ENCODE results near the gene COX17.
A peak's percentile ranks its signal among the peaks of the same experiment; 100 is the strongest.

Gene COX17

DNA sequence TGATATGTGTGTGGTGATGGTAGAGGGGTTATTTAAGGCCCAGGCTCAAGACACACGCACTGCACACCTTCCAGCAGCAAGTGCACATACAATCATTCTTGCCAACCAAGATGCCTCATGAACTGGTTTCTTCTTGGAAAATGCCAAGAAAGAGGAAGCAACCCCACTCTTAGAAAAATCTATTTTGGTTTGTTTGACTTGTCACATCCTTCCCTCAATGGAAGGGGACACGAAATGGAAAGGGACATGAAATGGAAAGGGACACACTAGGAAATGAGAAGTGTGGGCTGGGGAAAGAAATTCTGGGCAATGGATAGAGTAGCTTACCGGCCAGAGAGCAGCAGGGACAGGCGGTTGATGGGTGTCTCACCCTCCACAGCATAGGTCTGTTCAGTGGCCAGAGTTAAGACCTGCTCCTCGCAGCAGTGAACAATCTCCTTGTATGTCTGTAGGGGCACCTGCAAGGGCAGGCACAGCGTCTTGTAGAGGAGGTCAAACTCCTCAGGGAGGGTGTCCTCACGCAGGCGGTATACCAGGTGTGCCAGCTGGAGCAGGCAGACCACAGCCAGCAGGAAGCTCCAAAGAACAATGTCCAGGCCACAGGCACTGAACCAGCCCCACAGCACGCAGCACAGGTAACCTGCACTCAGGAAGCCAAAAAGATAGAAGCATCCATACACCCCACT lies 17.5 kb downstream of the COX17 start:
- Histone ChIP-seq H3K4me3 (ENCODE audit: low read depth, low read length) (peak overlapping the region; percentile 18; the same call in 1 of the 2 replicates), H3K9me3 (no peaks in the 10 kb centered on the region), H3K27me3 (no peaks in the 10 kb centered on the region), H3K36me3 (no peaks in the 10 kb centered on the region), H3K4me1 (peaks cover 36% of the 10 kb centered on the region)
- no peak for TF ChIP-seq CTCF (IDR thresholded peaks at IDR 0.05; ENCODE audit: low read depth, low read length)
- DNase-seq: no peak

GRCh38 chr3:119658994-119659393 lies 18.2 kb downstream of the COX17 start:
- DNase-seq: no peak
- no peak overlapping the region for H3K4me3 ChIP-seq (ENCODE audit: low read depth, low read length)
- no peaks in the 10 kb centered on the region for H3K27me3 ChIP-seq
- no peaks in the 10 kb centered on the region for H3K36me3 ChIP-seq
- H3K9me3 ChIP-seq: no peaks in the 10 kb centered on the region
- H3K4me1 ChIP-seq: peaks cover 36% of the 10 kb centered on the region
- no peak for TF ChIP-seq CTCF (IDR thresholded peaks at IDR 0.05; ENCODE audit: low read depth, low read length)

DNA sequence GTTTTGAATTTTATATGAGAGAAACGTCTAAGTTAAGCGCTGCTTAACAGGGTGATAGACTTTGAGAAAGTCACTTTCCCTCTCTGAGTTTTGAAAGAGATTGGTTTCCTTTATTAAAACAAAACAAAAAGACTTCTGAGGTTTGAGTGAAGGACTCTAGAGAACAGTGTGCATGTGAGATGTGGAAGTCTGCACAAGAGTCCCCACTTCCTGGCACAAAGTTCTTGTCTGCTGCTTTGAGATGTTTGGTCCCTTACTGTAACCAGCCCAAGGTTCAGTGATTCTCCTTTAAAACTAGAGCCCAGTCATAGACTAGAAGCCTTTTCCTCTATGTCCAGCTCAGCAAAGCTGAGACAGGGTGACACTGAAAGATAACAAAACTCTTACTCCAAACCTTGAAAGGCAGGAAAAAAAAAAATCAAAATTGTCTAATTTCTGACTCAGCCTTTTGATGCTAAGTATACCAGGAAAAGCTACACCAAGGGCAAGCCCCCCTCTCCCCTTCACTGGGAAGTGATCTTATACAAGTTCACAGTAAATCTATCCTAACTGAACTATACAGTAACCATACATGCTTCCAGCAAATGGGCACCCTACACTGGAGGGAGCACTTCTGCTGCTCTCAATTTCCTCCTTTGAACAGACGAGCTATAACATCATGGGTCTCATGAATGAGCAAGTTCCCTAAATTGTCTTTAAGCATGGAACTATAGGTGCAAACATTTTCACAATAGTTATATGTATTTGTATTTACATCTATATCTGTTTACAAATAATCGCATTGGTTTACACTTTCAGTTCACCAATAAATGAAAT lies 19.1 kb downstream of the COX17 start:
- no peak for DNase-seq
- Histone ChIP-seq H3K9me3 (no peaks in the 10 kb centered on the region), H3K4me3 (ENCODE audit: low read depth, low read length) (no peak overlapping the region), H3K36me3 (no peaks in the 10 kb centered on the region), H3K27me3 (no peaks in the 10 kb centered on the region), H3K4me1 (peaks cover 30% of the 10 kb centered on the region)
- no peak for TF ChIP-seq CTCF (IDR thresholded peaks at IDR 0.05; ENCODE audit: low read depth, low read length)

DNA sequence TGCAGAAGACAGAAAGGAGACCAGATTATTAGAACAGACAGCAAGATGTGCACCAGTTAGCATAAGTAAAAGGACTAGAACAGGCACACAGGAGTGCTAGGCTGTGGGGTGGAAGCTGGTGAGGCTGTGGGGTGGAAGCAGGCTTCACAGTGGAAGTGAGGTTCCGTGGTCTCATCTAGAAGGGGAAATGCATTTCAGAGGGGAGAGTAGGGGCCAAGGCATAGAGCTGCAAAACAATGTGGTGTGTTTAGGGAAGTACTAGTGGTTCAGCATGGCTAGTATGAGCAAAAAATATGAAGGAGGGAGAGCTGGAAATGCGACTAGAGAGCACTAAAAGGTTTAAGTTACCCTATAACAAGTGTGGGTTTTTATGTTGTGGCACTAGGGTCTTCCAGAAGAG lies 23.3 kb downstream of the COX17 start:
- H3K27me3 ChIP-seq: no peaks in the 10 kb centered on the region
- no peak for TF ChIP-seq CTCF (IDR thresholded peaks at IDR 0.05; ENCODE audit: low read depth, low read length)
- no peak for DNase-seq
- peaks cover 12% of the 10 kb centered on the region; the same call in 1 of the 2 replicates for H3K4me1 ChIP-seq
- H3K4me3 ChIP-seq (ENCODE audit: low read depth, low read length): no peak overlapping the region
- H3K36me3 ChIP-seq: no peaks in the 10 kb centered on the region
- no peaks in the 10 kb centered on the region for H3K9me3 ChIP-seq

- peaks cover 10% of the 10 kb centered on the region; the same call in 1 of the 2 replicates for H3K4me1 ChIP-seq
- H3K36me3 ChIP-seq: peaks cover 5% of the 10 kb centered on the region; the same call in 1 of the 2 replicates
- H3K4me3 ChIP-seq (ENCODE audit: low read depth, low read length): no peak overlapping the region
- DNase-seq: no peak
- no peaks in the 10 kb centered on the region for H3K27me3 ChIP-seq
- H3K9me3 ChIP-seq: no peaks in the 10 kb centered on the region
- no peak for TF ChIP-seq CTCF (IDR thresholded peaks at IDR 0.05; ENCODE audit: low read depth, low read length)
These were observed 24.7 kb downstream of the COX17 start for GRCh38 chr3:119652306-119653033.
